HEK293T (cell line): ENCODE data around the gene KLHL30.

Experiments used
- CTCF ChIA-PET: fragments of 350-600 bp; formaldehyde crosslinking; extraction: SDS; loops from one replicate; lab custom pipeline; 2021; ENCODE audit warnings: antibody characterized with exemption, inconsistent platforms; lab: Yijun Ruan, JAX
- POLR2A ChIA-PET: fragments of 350-600 bp; formaldehyde crosslinking; extraction: SDS; loops from one replicate; lab custom pipeline; 2020; ENCODE audit warnings: antibody characterized with exemption, inconsistent platforms; lab: Yijun Ruan, JAX
- DNase-seq: peaks from one replicate; pipeline ENCODE4 v3.0.0; 2012; ENCODE audit warnings: mixed read lengths; ENCODE audit errors: extremely low spot score
- ARNT ChIP-seq: fragments of 450-650 bp; IDR thresholded peaks from 2 replicates; pipeline ENCODE4 v1.6.1; 2017; ENCODE audit warnings: mild to moderate bottlenecking
- BHLHE40 ChIP-seq: fragments of 450-650 bp; IDR thresholded peaks from 2 replicates; pipeline ENCODE4 v1.6.1; 2016; ENCODE audit warnings: mild to moderate bottlenecking, moderate library complexity, borderline replicate concordance
- CTBP1 ChIP-seq: fragments of 450-650 bp; IDR thresholded peaks from 2 replicates; pipeline ENCODE4 v1.6.1; 2016; ENCODE audit warnings: borderline replicate concordance
- ELF4 ChIP-seq: fragments of 450-650 bp; IDR thresholded peaks from 2 replicates; pipeline ENCODE4 v1.6.1; 2017; ENCODE audit warnings: antibody characterized with exemption
- FOXA1 ChIP-seq: fragments of 450-650 bp; IDR thresholded peaks from 2 replicates; pipeline ENCODE4 v1.6.1; 2016; ENCODE audit warnings: mild to moderate bottlenecking
- FOXK2 ChIP-seq: fragments of 450-650 bp; IDR thresholded peaks from 2 replicates; pipeline ENCODE4 v1.6.1; 2016; ENCODE audit warnings: mild to moderate bottlenecking
- FOXM1 ChIP-seq: fragments of 450-650 bp; IDR thresholded peaks from 2 replicates; pipeline ENCODE4 v1.6.1; 2017; ENCODE audit warnings: mild to moderate bottlenecking, borderline replicate concordance
- HDGF ChIP-seq: fragments of 450-650 bp; IDR thresholded peaks from 2 replicates; pipeline ENCODE4 v1.6.1; 2017; ENCODE audit warnings: antibody characterized with exemption, borderline replicate concordance
- L3MBTL2 ChIP-seq: fragments of 450-650 bp; conservative IDR thresholded peaks from 2 replicates; pipeline ENCODE4 v1.6.1; 2016; ENCODE audit warnings: mild to moderate bottlenecking
- LEF1 ChIP-seq: fragments of 450-650 bp; IDR thresholded peaks from 2 replicates; pipeline ENCODE4 v1.6.1; 2017; ENCODE audit warnings: mild to moderate bottlenecking, borderline replicate concordance
- NFRKB ChIP-seq: fragments of 450-650 bp; IDR thresholded peaks from 2 replicates; pipeline ENCODE4 v1.6.1; 2016; ENCODE audit warnings: mild to moderate bottlenecking, moderate library complexity
- SP1 ChIP-seq: fragments of 450-650 bp; IDR thresholded peaks from 2 replicates; pipeline ENCODE4 v1.6.1; 2017
- SUZ12 ChIP-seq: fragments of 450-650 bp; IDR thresholded peaks from 2 replicates; pipeline ENCODE4 v1.6.1; 2016; ENCODE audit warnings: mild to moderate bottlenecking
- TARDBP ChIP-seq: fragments of 450-650 bp; IDR thresholded peaks from 2 replicates; pipeline ENCODE4 v1.6.1; 2016
- ZNF384 ChIP-seq: fragments of 450-650 bp; IDR thresholded peaks from 2 replicates; pipeline ENCODE4 v1.6.1; 2016
- TF ChIP-seq, protein P1 (sequence below): fragments of 450-650 bp; IDR thresholded peaks from 2 replicates; pipeline ENCODE4 v1.6.1; 2016

Gene KLHL30

GRCh38 chr2:238182362-238182761, 43.9 kb downstream of the KLHL30 start:
- POLR2A ChIA-PET: no interaction called here
- CTCF ChIA-PET: no interaction called here
- DNase-seq: no peak
- TF ChIP-seq L3MBTL2: no peak
- no peak for TF ChIP-seq TARDBP
- TF ChIP-seq HDGF: no peak
- no peak for TF ChIP-seq FOXA1

DNA sequence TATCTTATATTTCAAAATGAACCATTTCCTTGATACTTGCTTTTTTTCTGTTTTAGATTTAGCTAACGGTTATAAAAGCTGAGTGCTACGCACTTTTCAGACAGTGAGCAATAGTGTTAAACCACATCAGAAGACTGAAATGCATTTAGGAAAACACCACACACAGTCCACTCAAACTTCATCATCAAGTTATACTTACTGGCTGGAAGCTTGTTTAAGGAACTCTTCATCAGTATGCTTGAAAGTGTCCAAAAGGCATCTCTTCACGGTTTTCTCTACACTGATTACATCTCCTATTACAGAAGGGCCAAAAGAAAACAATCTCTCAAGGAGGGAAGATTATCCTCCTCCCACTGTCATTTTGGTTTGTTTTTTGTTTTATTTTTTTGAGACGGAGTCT, 45.4 kb downstream of the KLHL30 start:
- TF ChIP-seq TARDBP (no peak), ARNT (no peak), HDGF (no peak), ELF4 (no peak), FOXA1 (no peak), ZNF384 (no peak), NFRKB (no peak)
- ChIA-PET POLR2A (no interaction called here), CTCF (interaction anchor here (0.6 kb wide), 1 partner anchor 10 kb away, joined by 3 read pairs; no protein-coding TSS in a partner anchor)

DNA sequence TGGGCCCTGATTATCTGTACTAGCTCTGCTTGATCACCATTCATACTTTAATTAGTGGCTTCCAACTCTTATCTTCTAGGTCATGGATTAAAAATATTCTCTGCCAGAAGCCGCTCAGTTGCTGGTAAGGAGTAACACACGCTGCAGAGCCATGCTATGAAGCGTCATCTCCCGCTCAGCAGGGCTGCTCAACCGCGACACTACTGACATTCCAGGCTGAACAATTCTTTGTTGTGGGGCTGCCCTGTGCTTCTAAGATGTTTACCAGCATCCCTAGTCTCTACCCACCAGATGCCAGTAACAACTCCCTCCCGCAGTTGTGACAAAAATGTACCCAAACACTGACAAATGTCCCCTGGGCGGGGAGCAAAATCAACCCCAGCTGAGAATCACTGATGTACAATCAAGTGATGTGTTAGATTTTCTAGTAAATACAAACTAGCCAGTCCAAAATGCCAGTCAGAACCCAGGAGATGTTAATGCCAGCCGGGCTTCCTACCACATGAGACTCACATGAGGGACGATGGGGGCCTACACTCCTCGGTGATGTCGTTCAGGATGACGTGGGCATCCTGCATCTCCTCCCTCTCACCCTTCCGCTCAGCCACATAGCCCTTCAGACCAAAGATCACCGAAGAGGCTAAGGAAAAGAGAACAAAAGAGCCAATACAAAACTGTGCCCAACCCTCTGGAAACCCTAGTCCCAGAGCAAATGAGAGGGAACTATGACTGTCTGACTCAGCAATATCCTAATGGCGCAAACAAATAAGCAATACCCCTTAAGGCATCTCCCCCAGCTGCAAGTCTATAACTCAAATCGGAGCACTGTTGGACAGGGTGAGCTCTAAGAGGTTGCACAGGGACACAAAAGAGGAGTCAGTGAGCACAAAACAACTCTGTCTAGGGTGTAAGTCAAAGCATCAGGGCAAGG, 49.4 kb downstream of the KLHL30 start:
- no peak for DNase-seq
- ChIA-PET POLR2A (interaction anchor here (1.4 kb wide), 1 partner anchor 16 kb away, joined by 4 read pairs; no protein-coding TSS in a partner anchor), CTCF (interaction anchor here (0.6 kb wide), 1 partner anchor 62 kb away, joined by 3 read pairs; no protein-coding TSS in a partner anchor)
- no peak for TF ChIP-seq LEF1
- TF ChIP-seq, protein P1, sequence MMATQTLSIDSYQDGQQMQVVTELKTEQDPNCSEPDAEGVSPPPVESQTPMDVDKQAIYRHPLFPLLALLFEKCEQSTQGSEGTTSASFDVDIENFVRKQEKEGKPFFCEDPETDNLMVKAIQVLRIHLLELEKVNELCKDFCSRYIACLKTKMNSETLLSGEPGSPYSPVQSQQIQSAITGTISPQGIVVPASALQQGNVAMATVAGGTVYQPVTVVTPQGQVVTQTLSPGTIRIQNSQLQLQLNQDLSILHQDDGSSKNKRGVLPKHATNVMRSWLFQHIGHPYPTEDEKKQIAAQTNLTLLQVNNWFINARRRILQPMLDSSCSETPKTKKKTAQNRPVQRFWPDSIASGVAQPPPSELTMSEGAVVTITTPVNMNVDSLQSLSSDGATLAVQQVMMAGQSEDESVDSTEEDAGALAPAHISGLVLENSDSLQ: no peak
- TF ChIP-seq ELF4: no peak
- no peak for TF ChIP-seq ARNT
- TF ChIP-seq HDGF: no peak
- no peak for TF ChIP-seq L3MBTL2
- TF ChIP-seq FOXM1: no peak
- TF ChIP-seq SP1: no peak
- no peak for TF ChIP-seq FOXK2
- TF ChIP-seq CTBP1: no peak
- no peak for TF ChIP-seq FOXA1
- no peak for TF ChIP-seq SUZ12
- TF ChIP-seq ZNF384: no peak
- no peak for TF ChIP-seq TARDBP
- no peak for TF ChIP-seq BHLHE40
- no peak for TF ChIP-seq NFRKB

More for the DNA sequence above, 45.4 kb downstream of the KLHL30 start:
- DNase-seq: no peak

DNA sequence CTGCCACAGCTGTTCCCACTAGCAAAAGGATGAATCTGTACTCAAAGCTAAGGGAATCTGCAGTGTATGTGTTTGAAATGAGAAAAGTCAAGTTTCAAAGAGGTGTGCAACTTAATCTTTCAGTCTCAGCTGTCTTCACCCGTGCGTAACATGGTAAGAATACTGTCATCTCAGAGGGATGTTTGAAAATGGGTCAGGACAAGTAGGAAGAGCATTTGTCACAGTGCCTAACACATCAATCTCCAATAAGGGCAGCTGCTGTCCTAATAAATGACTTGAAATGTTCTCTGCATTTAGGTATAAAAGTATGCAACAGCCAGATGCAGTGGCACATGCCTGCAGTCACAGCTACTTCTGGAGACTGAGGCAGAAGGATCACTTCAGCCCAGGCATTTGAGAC, 52.0 kb downstream of the KLHL30 start:
- no peak for DNase-seq
- POLR2A ChIA-PET: no interaction called here
- CTCF ChIA-PET: interaction anchor here (0.7 kb wide), 1 partner anchor 19 kb away, joined by 7 read pairs; no protein-coding TSS in a partner anchor
- TF ChIP-seq FOXA1 (no peak), ELF4 (no peak), HDGF (no peak), ZNF384 (no peak)
- TF ChIP-seq, protein P1: no peak
